SK-N-SH treated with all-trans-retinoic acid at 6 μM for 48 hours (cell line): ENCODE measurements around the gene ZNF385C.

Source experiments
- CREB5 ChIP-seq: fragments of 250-450 bp; sonication (Bioruptor Pico); IDR thresholded peaks from 2 replicates; pipeline ENCODE4 v1.5.1; 2020; ENCODE audit warnings: low read depth, mild to moderate bottlenecking, moderate library complexity
- CSDC2 ChIP-seq: fragments of 250-450 bp; sonication (Bioruptor Pico); IDR thresholded peaks from 2 replicates; pipeline ENCODE4 v1.5.0; 2020; ENCODE audit warnings: mild to moderate bottlenecking, moderate library complexity
- ESRRG ChIP-seq: fragments of 250-450 bp; sonication (Bioruptor Pico); IDR thresholded peaks from 2 replicates; pipeline ENCODE4 v1.6.1; 2021; ENCODE audit warnings: mild to moderate bottlenecking
- OSR1 ChIP-seq: fragments of 250-450 bp; sonication (Bioruptor Pico); IDR thresholded peaks from 2 replicates; pipeline ENCODE4 v1.8.0; 2022; ENCODE audit warnings: moderate library complexity, mild to moderate bottlenecking, inconsistent platforms
- PATZ1 ChIP-seq: fragments of 250-450 bp; sonication (Bioruptor Pico); IDR thresholded peaks from 2 replicates; pipeline ENCODE4 v1.8.0; 2020; ENCODE audit warnings: mild to moderate bottlenecking, moderate library complexity, borderline replicate concordance
- RARB ChIP-seq: fragments of 250-450 bp; sonication (Bioruptor Pico); IDR thresholded peaks from 2 replicates; pipeline ENCODE4 v1.8.0; 2021; ENCODE audit warnings: mild to moderate bottlenecking, moderate library complexity
- ZFP3 ChIP-seq: fragments of 250-450 bp; sonication (Bioruptor Pico); IDR thresholded peaks from 2 replicates; pipeline ENCODE4 v1.5.0; 2020; ENCODE audit warnings: mild to moderate bottlenecking, moderate library complexity
- ZFP30 ChIP-seq: fragments of 450-650 bp; formaldehyde crosslinking; IDR thresholded peaks from 2 replicates; pipeline ENCODE4 v1.5.0; 2022; ENCODE audit warnings: mild to moderate bottlenecking, moderate library complexity
- ZNF565 ChIP-seq: fragments of 450-650 bp; formaldehyde crosslinking; conservative IDR thresholded peaks from 2 replicates; pipeline ENCODE4 v1.5.0; 2020; ENCODE audit warnings: low read depth, mild to moderate bottlenecking, moderate library complexity
- ZNF8 ChIP-seq: fragments of 450-650 bp; formaldehyde crosslinking; IDR thresholded peaks from 2 replicates; pipeline ENCODE4 v1.5.0; 2020; ENCODE audit warnings: mild to moderate bottlenecking, moderate library complexity

GRCh38 chr17:42001729-42002128, 96.5 kb downstream of the ZNF385C start:
- no peak for TF ChIP-seq ZNF565 (CRISPR knock-in tag)
- no peak for TF ChIP-seq ESRRG (CRISPR knock-in tag)
- TF ChIP-seq ZFP3 (CRISPR knock-in tag): no peak
- TF ChIP-seq RARB (CRISPR knock-in tag): no peak
- TF ChIP-seq OSR1 (CRISPR knock-in tag): no peak
- TF ChIP-seq PATZ1 (CRISPR knock-in tag): no peak
- TF ChIP-seq CREB5 (CRISPR knock-in tag): no peak
- TF ChIP-seq ZNF8 (CRISPR knock-in tag): no peak
- no peak for TF ChIP-seq CSDC2 (CRISPR knock-in tag)
- TF ChIP-seq ZFP30 (CRISPR knock-in tag): no peak
